Measurements from ENCODE around the gene ELMO1.

The ELMO1 gene, protein sequence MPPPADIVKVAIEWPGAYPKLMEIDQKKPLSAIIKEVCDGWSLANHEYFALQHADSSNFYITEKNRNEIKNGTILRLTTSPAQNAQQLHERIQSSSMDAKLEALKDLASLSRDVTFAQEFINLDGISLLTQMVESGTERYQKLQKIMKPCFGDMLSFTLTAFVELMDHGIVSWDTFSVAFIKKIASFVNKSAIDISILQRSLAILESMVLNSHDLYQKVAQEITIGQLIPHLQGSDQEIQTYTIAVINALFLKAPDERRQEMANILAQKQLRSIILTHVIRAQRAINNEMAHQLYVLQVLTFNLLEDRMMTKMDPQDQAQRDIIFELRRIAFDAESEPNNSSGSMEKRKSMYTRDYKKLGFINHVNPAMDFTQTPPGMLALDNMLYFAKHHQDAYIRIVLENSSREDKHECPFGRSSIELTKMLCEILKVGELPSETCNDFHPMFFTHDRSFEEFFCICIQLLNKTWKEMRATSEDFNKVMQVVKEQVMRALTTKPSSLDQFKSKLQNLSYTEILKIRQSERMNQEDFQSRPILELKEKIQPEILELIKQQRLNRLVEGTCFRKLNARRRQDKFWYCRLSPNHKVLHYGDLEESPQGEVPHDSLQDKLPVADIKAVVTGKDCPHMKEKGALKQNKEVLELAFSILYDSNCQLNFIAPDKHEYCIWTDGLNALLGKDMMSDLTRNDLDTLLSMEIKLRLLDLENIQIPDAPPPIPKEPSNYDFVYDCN
- 75.9 to 84.1 reads per million in 2 donors for total RNA-seq

- peak; percentile 51 for DNase-seq
These were observed at the start of gene ELMO1 for GRCh38 chr7:37448636-37449361. Gene ELMO1 (minus strand): TSS chr7:37448864. CDS start chr7:37342690, 106,174 bp downstream.

- no peak for DNase-seq
These were observed 48.9 kb upstream of the ELMO1 start for GRCh38 chr7:37497576-37497975.

DNA sequence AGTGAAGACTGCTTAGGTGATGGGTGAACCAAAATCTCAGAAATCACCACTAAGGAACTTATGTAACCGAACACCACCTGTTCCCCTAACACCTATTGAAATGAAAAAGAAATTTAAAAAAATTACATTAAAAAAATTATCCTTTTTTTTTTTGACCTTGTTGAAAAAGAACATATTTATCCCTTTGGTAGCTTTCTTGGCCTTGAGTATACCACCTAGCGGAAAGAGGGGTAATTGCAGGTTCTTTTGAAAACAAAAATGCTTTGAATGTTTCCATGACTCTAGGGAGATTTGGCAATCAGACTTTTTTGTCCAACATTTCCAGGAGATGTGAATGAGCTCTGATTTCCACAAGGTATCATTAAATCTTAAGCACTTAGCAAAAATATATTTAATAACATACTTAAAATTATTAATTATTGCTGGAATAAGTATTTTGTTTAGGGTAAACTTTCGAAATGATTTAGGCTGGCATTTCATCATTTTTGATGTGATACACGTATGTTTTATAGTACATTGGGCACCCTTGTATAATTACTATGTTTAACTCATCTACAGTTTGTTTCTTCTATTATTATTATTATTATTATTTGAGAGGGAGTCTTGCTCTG is 47.0 kb upstream of the ELMO1 start:
- no peak for DNase-seq

DNA sequence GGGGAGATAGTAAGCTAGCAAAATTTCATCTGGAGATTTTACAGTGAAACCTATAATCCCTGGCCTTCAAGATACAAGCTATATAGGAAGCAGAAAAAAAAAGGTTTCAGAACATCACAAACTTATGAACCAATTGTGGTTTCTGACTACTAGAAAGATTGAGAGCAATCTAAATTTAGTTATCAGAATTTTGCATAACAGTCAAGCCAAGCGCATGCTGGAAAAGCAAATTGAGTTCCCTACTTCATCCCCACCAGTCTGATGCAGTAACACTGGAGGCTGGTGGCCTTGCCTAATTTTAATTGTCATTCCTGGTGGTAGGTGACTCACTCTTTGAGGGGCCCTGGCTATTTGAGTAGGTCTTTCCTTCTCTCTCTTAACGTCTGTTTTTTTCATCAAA is 46.3 kb upstream of the ELMO1 start:
- DNase-seq, result no peak

DNA sequence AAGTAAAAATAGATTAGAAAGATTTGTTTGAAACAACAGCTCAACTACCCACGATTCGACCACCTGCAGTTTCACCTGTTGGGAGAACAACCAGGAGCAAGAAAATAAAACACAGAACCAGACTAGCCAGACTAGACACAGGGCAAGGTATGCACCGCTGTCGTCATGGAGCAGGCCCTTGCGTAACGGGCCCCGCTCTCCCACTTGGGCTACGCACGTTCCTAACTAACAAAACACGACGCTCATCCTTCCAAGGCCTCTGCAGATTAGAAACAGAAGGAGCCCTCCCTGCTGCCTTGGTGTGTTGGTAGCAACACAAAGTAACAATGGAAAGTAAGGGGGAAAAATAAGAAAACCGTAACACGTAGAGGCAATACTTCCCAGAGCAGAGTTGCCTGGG is 45.1 kb upstream of the ELMO1 start:
- DNase-seq, result no peak

- DNase-seq, result no peak
These were observed 44.5 kb upstream of the ELMO1 start for GRCh38 chr7:37493123-37493522.

GRCh38 chr7:37491919-37492694 is 43.4 kb upstream of the ELMO1 start:
- DNase-seq, result no peak

DNA sequence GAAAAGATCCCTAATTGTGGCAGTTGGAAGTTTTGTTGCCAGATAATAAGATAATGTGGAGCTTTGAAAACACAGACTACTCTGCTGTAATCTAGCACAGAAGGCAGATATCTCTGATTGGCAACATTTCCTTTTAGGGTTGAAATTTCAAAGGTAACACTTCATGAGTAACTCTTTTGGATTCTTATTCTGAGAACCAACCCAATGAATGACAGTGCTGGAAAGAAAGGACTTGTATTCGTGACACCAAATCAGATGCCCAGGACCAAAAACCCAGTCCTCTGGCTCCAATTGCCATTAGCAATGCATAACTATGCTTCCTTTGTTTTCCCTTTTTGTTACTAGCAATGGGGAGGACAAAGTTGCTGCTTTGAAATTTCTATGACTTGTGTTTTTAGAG is 41.0 kb upstream of the ELMO1 start:
- no peak for DNase-seq

DNA sequence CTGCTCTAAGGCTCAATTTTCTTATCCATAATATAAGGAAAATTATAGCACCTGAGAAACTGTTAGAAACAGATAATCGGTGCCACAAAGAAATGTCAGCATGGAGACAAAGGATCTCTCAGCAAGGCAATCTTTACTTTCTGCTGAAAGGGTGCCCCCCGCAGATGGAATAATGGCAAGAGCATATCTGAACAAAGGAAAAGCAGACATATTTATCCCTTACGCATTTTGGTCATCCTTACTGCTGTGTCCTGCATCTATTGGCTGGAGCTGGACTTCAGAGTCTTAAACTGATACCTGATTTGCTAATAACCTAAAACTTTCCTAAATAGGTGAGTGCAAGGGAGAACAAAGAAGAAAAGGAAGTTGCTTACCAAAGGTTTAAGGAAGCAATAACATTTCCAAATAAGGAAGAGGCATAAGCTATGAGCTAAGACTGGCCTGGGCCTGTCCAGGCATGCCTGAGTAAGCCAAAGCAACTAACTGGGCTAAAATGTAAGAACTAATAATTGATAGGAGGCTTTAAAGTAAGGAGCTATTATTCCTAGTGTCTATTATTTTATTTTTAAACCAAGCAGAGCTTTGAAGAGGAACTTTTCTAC is 39.6 kb upstream of the ELMO1 start:
- DNase-seq, result no peak

DNA sequence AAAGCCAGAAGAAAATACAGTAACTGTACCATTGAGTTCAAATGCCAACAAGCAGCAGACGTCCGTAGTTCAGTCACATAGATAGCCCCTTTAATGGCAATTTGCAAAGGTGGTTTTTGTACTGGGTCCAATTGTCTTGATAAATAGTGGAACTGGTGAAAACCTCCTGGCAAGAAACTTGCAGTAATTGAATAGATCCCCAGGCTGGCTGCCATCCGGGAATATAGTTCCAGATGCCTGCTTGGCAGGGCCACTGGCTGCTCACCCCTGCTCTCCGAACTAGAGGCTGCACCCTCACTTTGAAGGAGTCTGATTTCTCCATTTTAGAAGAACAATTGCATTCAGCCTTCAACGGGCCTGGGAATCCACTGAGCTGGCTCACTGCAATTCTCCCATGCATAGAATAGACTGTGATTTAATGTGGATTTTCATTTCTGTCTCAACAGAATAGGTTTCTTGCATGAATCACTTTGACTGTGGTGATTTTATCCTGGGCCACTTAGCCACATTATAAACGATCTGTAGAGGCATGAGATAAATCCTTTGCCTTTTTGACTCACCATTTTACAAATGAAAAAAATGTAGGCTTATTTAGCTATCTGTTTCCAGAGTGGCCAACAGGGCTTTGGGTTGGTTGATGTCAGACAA is 35.9 kb upstream of the ELMO1 start:
- DNase-seq, result no peak

DNA sequence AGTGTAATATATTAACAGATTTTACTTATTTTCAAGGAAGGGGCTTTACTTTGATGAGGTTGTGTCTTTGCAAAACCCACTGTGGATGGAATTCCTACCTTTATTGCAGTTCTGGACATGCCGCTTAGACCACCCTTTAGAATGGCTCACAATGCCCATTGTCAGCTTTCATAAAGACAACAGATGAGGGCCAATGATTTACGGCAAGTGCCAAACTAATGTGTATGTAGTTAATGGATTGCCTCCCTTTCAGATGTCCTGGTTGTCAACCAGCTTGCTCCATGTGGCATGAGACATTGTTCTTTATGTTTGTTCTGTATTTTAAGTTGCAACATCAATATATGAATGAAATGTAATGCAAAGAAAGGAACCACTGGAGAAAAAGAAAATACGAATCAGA is 35.0 kb upstream of the ELMO1 start:
- DNase-seq, result no peak

- no peak for DNase-seq
These were observed 34.3 kb upstream of the ELMO1 start for GRCh38 chr7:37482953-37483352.

DNA sequence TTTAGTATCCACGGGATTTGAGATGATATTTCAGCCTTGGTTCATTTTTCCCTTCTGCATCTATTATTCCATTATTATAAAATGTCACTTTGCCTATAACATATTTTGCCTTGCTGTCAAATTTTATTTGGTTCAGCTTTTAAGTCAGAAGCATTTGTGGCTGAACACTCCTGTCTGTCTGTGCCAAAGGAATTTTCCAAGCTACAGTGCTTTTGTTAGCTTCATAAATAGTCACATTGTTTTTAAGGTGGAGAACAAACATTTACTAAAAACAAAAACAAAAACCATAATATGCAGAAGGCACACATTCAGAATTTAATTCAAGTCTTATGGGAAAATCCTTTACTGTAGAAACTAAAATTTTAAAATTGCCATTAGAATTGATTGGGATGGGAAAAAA is 33.8 kb upstream of the ELMO1 start:
- DNase-seq, result no peak

- DNase-seq, result no peak
These were observed 33.1 kb upstream of the ELMO1 start for GRCh38 chr7:37481722-37482288.

DNA sequence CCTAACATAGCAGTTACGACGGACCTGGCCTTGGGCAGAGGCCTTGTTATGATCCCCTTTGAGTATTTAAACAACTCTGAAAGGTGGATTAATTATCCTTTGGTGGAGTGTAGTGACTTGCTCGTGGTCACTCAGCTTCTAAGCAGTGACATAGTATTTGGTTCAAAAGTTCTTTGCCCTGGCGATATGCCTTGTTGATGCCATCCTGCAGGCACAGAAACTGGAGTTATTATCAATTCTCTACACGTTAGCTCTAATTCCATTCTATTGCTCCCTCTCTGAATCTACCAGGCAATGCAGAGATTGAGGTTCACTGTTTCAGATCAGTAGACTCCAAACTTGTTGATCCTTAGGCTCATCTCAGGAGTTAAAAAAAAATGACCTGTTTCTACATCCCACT is 32.5 kb upstream of the ELMO1 start:
- DNase-seq, result no peak

DNA sequence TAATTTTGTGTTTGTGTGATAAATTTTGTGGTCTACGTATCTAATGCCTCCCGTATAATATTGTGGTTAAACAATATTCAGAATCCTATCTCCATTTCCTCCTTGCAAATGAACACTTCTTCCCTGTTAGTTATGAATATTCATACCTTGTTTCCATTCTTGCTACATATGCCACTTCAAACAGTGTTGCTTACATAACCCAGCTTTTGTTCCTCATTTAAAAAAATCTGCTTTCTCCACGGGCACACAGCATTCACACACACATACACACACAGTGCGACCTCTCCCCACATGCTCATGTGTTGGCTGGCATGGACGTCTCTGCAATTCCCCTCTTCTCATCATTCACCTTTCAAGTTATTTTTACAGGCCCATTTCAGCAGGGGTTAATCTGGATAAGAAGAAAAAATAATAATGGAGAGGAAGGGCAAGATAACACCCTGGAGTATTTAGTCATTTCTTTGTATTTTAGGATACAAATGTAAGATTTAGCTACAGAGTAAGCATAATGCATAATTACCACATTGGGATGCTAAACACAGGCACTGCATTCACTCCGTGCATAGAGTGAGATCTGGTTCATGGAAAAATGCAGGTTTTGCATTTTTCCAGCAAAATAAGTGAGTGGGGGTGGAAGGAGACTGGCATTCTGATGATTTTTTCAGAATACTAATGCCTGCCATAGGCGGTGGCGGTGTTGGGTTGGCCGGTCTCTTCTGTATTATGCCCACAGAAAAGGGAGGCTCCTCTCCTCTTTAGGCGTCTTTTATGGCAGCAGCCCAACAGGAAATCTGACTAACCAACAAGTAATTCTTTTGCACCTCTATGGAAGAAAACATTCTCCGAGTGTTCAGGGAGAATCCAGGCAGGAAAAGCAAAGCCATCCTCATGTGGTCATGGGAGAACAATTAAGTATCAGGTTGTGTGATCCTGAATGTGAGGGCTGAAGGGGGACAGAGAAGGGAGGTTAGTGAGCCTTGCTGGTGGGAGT is 31.7 kb upstream of the ELMO1 start:
- no peak for DNase-seq

GRCh38 chr7:37476881-37477450 is 28.3 kb upstream of the ELMO1 start:
- no peak for DNase-seq

- DNase-seq, result no peak
These were observed 27.8 kb upstream of the ELMO1 start for GRCh38 chr7:37476428-37476827.

- no peak for DNase-seq
These were observed 27.0 kb upstream of the ELMO1 start for GRCh38 chr7:37475646-37476045.
